ENCODE measurements around the gene GNAZ. TPM values are rescaled to one million over a fixed set of nuclear protein-coding genes. Genes with fewer than 3 reads are reported as not detected.

Gene GNAZ
- total RNA-seq, 4 donors from 2014 or later, result 4.2 to 8.2 (median 4.8) TPM

DNA sequence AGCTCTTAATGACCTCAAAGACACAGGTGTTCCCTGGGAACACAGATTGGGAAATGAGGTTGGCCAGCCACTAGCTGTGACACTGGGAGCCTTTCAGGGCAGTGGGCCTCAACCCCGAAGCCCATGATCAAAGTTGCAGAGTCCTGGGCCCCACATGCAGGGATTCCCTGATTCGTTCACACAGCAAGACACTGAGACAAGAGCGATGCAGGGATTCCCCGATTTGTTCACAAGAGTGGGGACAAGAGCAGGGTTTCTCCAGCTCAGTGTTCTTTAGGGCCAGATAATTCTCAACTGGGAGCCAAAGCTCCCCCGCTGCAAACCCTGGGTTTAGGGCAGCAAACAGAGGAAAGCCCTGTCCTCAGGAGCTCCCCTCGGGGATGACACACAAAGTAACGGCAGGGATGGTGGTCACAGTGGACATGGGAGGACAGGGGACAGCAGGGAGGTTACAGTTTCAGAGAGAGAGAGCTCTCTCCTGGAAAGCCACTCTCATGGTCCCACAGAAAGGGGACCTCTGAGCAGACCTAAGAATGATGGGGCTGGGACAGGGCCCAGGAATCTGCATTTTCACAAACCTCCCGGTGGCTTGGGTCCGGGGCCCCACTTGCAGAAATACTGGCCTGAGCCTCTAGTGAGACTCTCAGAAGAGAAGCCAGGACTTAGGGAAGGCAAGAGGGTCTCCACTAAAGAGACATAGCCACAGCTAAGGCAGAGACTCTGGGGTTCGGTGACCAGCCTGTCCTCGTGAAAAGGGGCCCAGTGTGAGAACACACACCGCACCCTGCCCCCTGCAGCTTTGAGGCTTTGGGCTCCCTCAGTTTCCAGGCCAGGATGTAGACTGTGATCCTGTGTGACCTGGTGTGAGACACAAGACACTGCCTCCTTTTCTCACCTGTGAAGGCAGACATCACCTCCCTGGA lies 7.4 kb upstream of the GNAZ start:
- H3K4me3 ChIP-seq (replicated peaks in 1 of 3), result no peak overlapping the region
- no peak overlapping the region for H3K27ac ChIP-seq
- no peaks in the 10 kb centered on the region for H3K4me1 ChIP-seq
- intact Hi-C loops (cut with DNase I), result no loop called here
- no peaks in the 10 kb centered on the region for H3K36me3 ChIP-seq
- DNase-seq, result no peak
- no peaks in the 10 kb centered on the region for H3K9me3 ChIP-seq
- H3K27me3 ChIP-seq, result no peaks in the 10 kb centered on the region
- no peak for TF ChIP-seq CTCF (IDR thresholded peaks at IDR 0.05)
- no peak for TF ChIP-seq POLR2A (IDR thresholded peaks at IDR 0.05)
- 92 to 96% methylated on average over 9 to 10 of the region's 12 CpGs for WGBS, 2 donors

GRCh38 chr22:23063539-23064380 lies 6.6 kb upstream of the GNAZ start:
- Histone ChIP-seq H3K9me3 (no peaks in the 10 kb centered on the region), H3K27ac (no peak overlapping the region), H3K4me3 (replicated peaks in 1 of 3) (no peak overlapping the region), H3K36me3 (no peaks in the 10 kb centered on the region), H3K27me3 (no peaks in the 10 kb centered on the region), H3K4me1 (no peaks in the 10 kb centered on the region)
- WGBS, 2 donors, result 88 to 95% methylated on average over 4 to 14 of the region's 16 CpGs
- intact Hi-C loops (cut with DNase I), result no loop called here
- DNase-seq, result no peak
- TF ChIP-seq POLR2A (IDR thresholded peaks at IDR 0.05) (no peak), CTCF (IDR thresholded peaks at IDR 0.05) (no peak)

- no peaks in the 10 kb centered on the region for H3K27me3 ChIP-seq
- H3K4me3 ChIP-seq (replicated peaks in 1 of 3), result no peak overlapping the region
- H3K4me1 ChIP-seq, result peaks cover 2 to 3% of the 10 kb centered on the region in 2 donors
- WGBS, 2 donors, result 75 to 90% methylated on average over 5 to 11 of the region's 11 CpGs
- H3K27ac ChIP-seq, result no peak overlapping the region
- DNase-seq, result no peak
- intact Hi-C loops (cut with DNase I), result no loop called here
- TF ChIP-seq POLR2A (IDR thresholded peaks at IDR 0.05) (no peak), CTCF (IDR thresholded peaks at IDR 0.05) (no peak)
- no peaks in the 10 kb centered on the region for H3K9me3 ChIP-seq
- H3K36me3 ChIP-seq, result no peaks in the 10 kb centered on the region
Observed at GRCh38 chr22:23064381-23065068, 5.8 kb upstream of the GNAZ start.

DNA sequence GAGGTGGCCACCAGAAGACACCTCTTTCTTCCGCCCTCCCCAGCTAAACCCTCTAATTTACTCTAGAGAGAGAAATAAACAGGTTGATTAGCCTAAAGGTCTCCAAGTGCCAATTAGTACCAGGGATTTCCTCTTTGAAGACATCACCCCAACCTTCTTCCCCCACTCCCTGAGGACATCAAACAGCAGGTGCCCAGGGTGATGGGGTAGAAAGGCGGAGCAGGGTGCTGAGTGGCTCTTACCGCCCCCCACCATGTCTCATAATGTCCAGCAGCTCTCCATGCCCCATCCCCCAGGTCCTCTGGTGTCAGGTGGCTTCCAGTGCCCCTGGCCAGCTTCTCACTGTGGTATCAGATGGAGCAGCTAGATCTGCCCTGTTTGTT lies 5.3 kb upstream of the GNAZ start:
- no peak for DNase-seq
- Histone ChIP-seq H3K36me3 (no peaks in the 10 kb centered on the region), H3K27me3 (no peaks in the 10 kb centered on the region), H3K9me3 (no peaks in the 10 kb centered on the region), H3K4me1 (peaks cover 5% of the 10 kb centered on the region in 2 donors), H3K27ac (no peak overlapping the region), H3K4me3 (replicated peaks in 1 of 3) (no peak overlapping the region)
- intact Hi-C loops (cut with DNase I), result no loop called here
- TF ChIP-seq CTCF (IDR thresholded peaks at IDR 0.05) (no peak), POLR2A (IDR thresholded peaks at IDR 0.05) (no peak)
- 79 to 81% methylated on average over 3 of the region's 3 CpGs for WGBS, 2 donors

Data from thyroid gland (tissue), 4 donors.